SK-N-SH (cell line): ENCODE data around the gene ATP2A1. TPM values are rescaled to one million over a fixed set of nuclear protein-coding genes. Genes with fewer than 3 reads are reported as not detected.

ENCODE experiments used
- CTCF ChIA-PET: fragments of 300-600, 350-600 bp; formaldehyde crosslinking; extraction: SDS; loops from one replicate; lab custom pipeline; 2021; lab: Yijun Ruan, JAX
- POLR2A ChIA-PET: fragments of 350-600 bp; sonication (Branson Sonifier 250); formaldehyde crosslinking; extraction: SDS; loops from one replicate; lab custom pipeline; 2020; ENCODE audit warnings: antibody characterized with exemption, inconsistent platforms; lab: Yijun Ruan, JAX
- DNase-seq: peaks from one replicate; pipeline ENCODE4 v3.0.0; 2012
- H2AFZ ChIP-seq: fragments of 200-600 bp; sonication (generic); 2 replicates; pipeline ENCODE4 v1.8.1; 2016; ENCODE audit warnings: antibody characterized with exemption, mild to moderate bottlenecking, low read depth
- H3F3A ChIP-seq: fragments of 200-600 bp; sonication (generic); replicated peaks from 2 replicates; pipeline ENCODE3; 2016; ENCODE audit warnings: antibody characterized with exemption, mild to moderate bottlenecking; ENCODE audit not compliant: insufficient read depth
- H3K27ac ChIP-seq, 2 experiments: fragments of 200-500 bp in 1 of 2; fragments of 200-600 bp in 1 of 2; sonication (Bioruptor generic) in 1 of 2; sonication (generic), shearing (Covaris generic) in 1 of 2; 2 replicates each; pipeline versions ENCODE4 v1.5.1 to v1.6.1; 2014 to 2016; ENCODE audit warnings: low read depth in 2 of 2, inconsistent platforms in 1 of 2, low read length in 1 of 2, mild to moderate bottlenecking in 1 of 2, mixed read lengths in 1 of 2
- H3K27me3 ChIP-seq: fragments of 200-600 bp; sonication (generic), shearing (Covaris generic); 2 replicates; pipeline ENCODE4 v1.6.1; 2016; ENCODE audit warnings: mixed run types; ENCODE audit not compliant: insufficient read depth
- H3K36me3 ChIP-seq, 2 experiments: fragments of 200-500 bp in 1 of 2; fragments of 200-600 bp in 1 of 2; sonication (Bioruptor generic) in 1 of 2; sonication (generic) in 1 of 2; replicated peaks in 1 of 2; 2 replicates each; pipeline versions ENCODE3 to v1.5.1; 2014 to 2016; ENCODE audit warnings: low read length in 1 of 2, mild to moderate bottlenecking in 1 of 2; ENCODE audit not compliant: insufficient read depth in 2 of 2, control insufficient read depth in 1 of 2
- H3K4me1 ChIP-seq, 2 experiments: fragments of 200-500 bp in 1 of 2; fragments of 200-600 bp in 1 of 2; sonication (Bioruptor generic) in 1 of 2; sonication (generic), shearing (Covaris generic) in 1 of 2; 2 replicates each; pipeline versions ENCODE4 v1.5.1 to v1.6.1; 2014 to 2016; ENCODE audit warnings: low read depth in 1 of 2, low read length in 1 of 2, mixed run types in 1 of 2; ENCODE audit not compliant: insufficient read depth in 2 of 2, control insufficient read depth in 1 of 2
- H3K4me2 ChIP-seq: fragments of 200-600 bp; sonication (generic), shearing (Covaris generic); 2 replicates; pipeline ENCODE4 v1.6.1; 2017; ENCODE audit warnings: mixed run types
- H3K4me3 ChIP-seq, 2 experiments: fragments of 200-500 bp in 1 of 2; fragments of 200-600 bp in 1 of 2; sonication (Bioruptor generic) in 1 of 2; sonication (generic), shearing (Covaris generic) in 1 of 2; 2 replicates each; pipeline versions ENCODE4 v1.5.1 to v1.8.1; 2014 to 2016; ENCODE audit warnings: low read depth in 2 of 2, inconsistent platforms in 1 of 2, low read length in 1 of 2, mild to moderate bottlenecking in 1 of 2, mixed read lengths in 1 of 2, moderate library complexity in 1 of 2
- H3K79me2 ChIP-seq: fragments of 200-600 bp; sonication (generic); 2 replicates; pipeline ENCODE4 v1.8.1; 2017; ENCODE audit warnings: mild to moderate bottlenecking; ENCODE audit not compliant: insufficient read depth
- H3K9ac ChIP-seq: fragments of 200-600 bp; sonication (generic); 2 replicates; pipeline ENCODE4 v1.6.1; 2017; ENCODE audit warnings: mixed run types
- H3K9me2 ChIP-seq: fragments of 200-600 bp; sonication (generic); 2 replicates; pipeline ENCODE4 v1.6.1; 2017; ENCODE audit warnings: mixed run types
- H3K9me3 ChIP-seq: fragments of 200-600 bp; sonication (generic); 2 replicates; pipeline ENCODE4 v1.6.1; 2017; ENCODE audit warnings: mixed run types, mild to moderate bottlenecking, moderate library complexity
- H4K20me1 ChIP-seq: fragments of 200-600 bp; sonication (generic); 2 replicates; pipeline ENCODE4 v1.6.1; 2017; ENCODE audit warnings: mild to moderate bottlenecking, mixed run types; ENCODE audit not compliant: insufficient read depth
- CHD2 ChIP-seq: fragments of 150-350 bp; IDR thresholded peaks from 2 replicates; pipeline ENCODE4 v1.6.1; 2018; ENCODE audit warnings: low read length; ENCODE audit not compliant: partially characterized antibody
- ELF1 ChIP-seq: IDR thresholded peaks from 2 replicates; pipeline ENCODE4 v1.4.0; 2012
- EP300 ChIP-seq, 2 experiments: IDR thresholded peaks; 2 replicates each; pipeline versions ENCODE4 v1.4.0 to v1.6.1; 2012; ENCODE audit warnings: borderline replicate concordance in 1 of 2, low read depth in 1 of 2, low read length in 1 of 2
- FOXJ3 ChIP-seq: sonication (generic); formaldehyde crosslinking; IDR thresholded peaks from 2 replicates; pipeline ENCODE4 v1.5.1; 2020; ENCODE audit warnings: mild to moderate bottlenecking, missing genetic modification reagents
- FOXM1 ChIP-seq: IDR thresholded peaks from 2 replicates; pipeline ENCODE4 v1.4.0; 2012; ENCODE audit warnings: low read depth, mild to moderate bottlenecking
- GABPA ChIP-seq: IDR thresholded peaks from 2 replicates; pipeline ENCODE4 v1.4.0; 2012; ENCODE audit warnings: low read depth, mild to moderate bottlenecking
- JUND ChIP-seq: IDR thresholded peaks from 2 replicates; pipeline ENCODE4 v1.4.0; 2012
- MEF2A ChIP-seq: IDR thresholded peaks from 2 replicates; pipeline ENCODE4 v1.4.0; 2012; ENCODE audit warnings: low read depth, borderline replicate concordance
- MXI1 ChIP-seq: IDR thresholded peaks from 2 replicates; pipeline ENCODE4 v1.6.1; 2012; ENCODE audit warnings: mild to moderate bottlenecking, low read depth, low read length, improper control_type of control experiment
- NFIC ChIP-seq: IDR thresholded peaks from 2 replicates; pipeline ENCODE4 v1.4.0; 2012; ENCODE audit warnings: borderline replicate concordance
- NRF1 ChIP-seq: IDR thresholded peaks from 2 replicates; pipeline ENCODE4 v1.6.1; 2012; ENCODE audit warnings: low read depth, mild to moderate bottlenecking, low read length
- RAD21 ChIP-seq: IDR thresholded peaks from 2 replicates; pipeline ENCODE4 v1.6.1; 2012; ENCODE audit warnings: mild to moderate bottlenecking, low read length
- SMC3 ChIP-seq: IDR thresholded peaks from 2 replicates; pipeline ENCODE4 v1.6.1; 2012; ENCODE audit warnings: low read depth, low read length, improper control_type of control experiment
- TAF1 ChIP-seq: IDR thresholded peaks from 2 replicates; pipeline ENCODE4 v1.6.1; 2012; ENCODE audit warnings: low read depth, mild to moderate bottlenecking, low read length, moderate library complexity, borderline replicate concordance
- TCF12 ChIP-seq: IDR thresholded peaks from 2 replicates; pipeline ENCODE4 v1.4.0; 2012
- TEAD4 ChIP-seq: IDR thresholded peaks from 2 replicates; pipeline ENCODE4 v1.4.0; 2012; ENCODE audit warnings: mild to moderate bottlenecking, borderline replicate concordance; ENCODE audit not compliant: insufficient read depth
- WGBS: methylation state at CpG from one replicate; pipeline ENCODE4 v1.1.6; 2017; ENCODE audit warnings: low lambda C conversion rate; 5-methylcytosine and 5-hydroxymethylcytosine counted together
- polyA plus RNA-seq, 3 experiments: library from polyadenylated mRNA; depleted of rRNA; stranded (reverse); fragments of >200 nt; gene quantifications; 2 replicates each; pipeline ENCODE4 v1.2.3, GENCODE V29; 2012
- TF ChIP-seq, protein P1 (sequence below): fragments of 200-600 bp; sonication (generic); IDR thresholded peaks from 2 replicates; pipeline ENCODE4 v1.6.1; 2017; ENCODE audit warnings: antibody characterized with exemption, mild to moderate bottlenecking, moderate library complexity
- TF ChIP-seq, protein P2 (sequence below): IDR thresholded peaks from 2 replicates; pipeline ENCODE4 v1.4.0; 2012; ENCODE audit warnings: low read depth

The ATP2A1 gene
- polyA plus RNA-seq (2012; rRNA removed): 3.0 and 3.3 TPM in 2 replicates
- polyA plus RNA-seq (2012; cell fraction: cytosol; rRNA removed): 0.93 and 1.2 TPM in 2 replicates
- 23.5 and 27.2 TPM in 2 replicates for polyA plus RNA-seq (2012; cell fraction: nucleus; rRNA removed)

DNA sequence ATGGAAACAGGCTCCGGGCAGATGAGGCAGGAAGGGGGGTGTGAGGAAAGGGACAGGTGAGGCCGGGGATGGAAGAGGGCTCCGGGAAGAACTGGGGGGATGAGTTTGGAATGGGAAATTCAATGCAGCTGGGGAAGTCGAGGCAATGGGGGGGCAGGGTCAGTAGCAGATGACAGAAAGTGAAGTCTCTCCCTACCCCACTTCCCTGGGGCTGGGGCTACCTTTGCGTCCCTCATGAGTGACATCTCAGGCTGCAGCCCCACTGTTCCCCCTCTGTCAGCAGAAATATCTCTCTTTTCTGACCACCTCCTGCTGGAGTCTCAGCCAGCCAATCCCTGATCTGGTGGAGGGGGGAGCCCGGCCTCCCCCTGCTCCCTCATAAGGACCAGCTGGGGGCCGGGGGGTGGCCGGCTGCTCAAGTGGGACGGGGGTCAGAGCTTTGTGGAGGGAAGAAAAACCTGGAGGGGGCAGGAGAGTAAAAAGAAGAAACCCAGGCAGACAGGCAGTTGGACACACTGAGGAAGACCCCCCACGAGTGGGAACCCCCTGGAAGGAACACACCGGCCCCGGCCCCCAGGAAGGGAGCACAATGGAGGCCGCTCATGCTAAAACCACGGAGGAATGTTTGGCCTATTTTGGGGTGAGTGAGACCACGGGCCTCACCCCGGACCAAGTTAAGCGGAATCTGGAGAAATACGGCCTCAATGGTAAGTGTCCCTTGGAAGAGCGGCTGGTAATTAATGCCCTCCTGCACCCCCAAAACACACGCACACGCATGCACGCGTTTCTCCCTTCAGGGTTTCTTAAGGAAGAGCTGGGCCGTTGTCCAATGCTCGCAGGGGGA, at the start of gene ATP2A1:
Gene ATP2A1, plus strand, starts transcription at position 406 of the 844 bp plus-strand sequence. Its CDS starts 184 bp downstream, at position 590.
- Histone ChIP-seq H3K9ac (peak within 1 kb of the TSS; percentile 79), H3K4me1 (peaks cover 0 to 14% of the 10 kb centered on the region in 2 experiments; a peak in 1 of 4 replicates), H4K20me1 (no peaks in the 10 kb centered on the region), H3F3A (peaks cover 4% of the 10 kb centered on the region), H3K4me3 (peak within 1 kb of the TSS; percentile 77 to 95), H2AFZ (peak within 1 kb of the TSS; percentile 90), H3K27ac (peak within 1 kb of the TSS; percentile 24 to 78; a peak in 2 of 4 replicates), H3K9me2 (no peaks in the 10 kb centered on the region), H3K27me3 (no peaks in the 10 kb centered on the region), H3K79me2 (no peaks in the 10 kb centered on the region), H3K9me3 (no peaks in the 10 kb centered on the region), H3K4me2 (peak within 1 kb of the TSS; percentile 95), H3K36me3 (peaks cover 0 to 15% of the 10 kb centered on the region in 2 experiments)
- DNase-seq: no peak
- ChIA-PET POLR2A (interaction anchor here (1.1 to 1.9 kb wide), 4 partner anchors 12 to 55 kb away, joined by 3 to 7 read pairs (median 4); no protein-coding TSS in a partner anchor), CTCF (interaction anchor here (0.8 to 2.1 kb wide), 2 partner anchors 41 to 67 kb away, joined by 3 to 9 read pairs; no protein-coding TSS in a partner anchor)
- 75% methylated on average over 24 of the region's 25 CpGs for WGBS
- TF ChIP-seq, protein P1, sequence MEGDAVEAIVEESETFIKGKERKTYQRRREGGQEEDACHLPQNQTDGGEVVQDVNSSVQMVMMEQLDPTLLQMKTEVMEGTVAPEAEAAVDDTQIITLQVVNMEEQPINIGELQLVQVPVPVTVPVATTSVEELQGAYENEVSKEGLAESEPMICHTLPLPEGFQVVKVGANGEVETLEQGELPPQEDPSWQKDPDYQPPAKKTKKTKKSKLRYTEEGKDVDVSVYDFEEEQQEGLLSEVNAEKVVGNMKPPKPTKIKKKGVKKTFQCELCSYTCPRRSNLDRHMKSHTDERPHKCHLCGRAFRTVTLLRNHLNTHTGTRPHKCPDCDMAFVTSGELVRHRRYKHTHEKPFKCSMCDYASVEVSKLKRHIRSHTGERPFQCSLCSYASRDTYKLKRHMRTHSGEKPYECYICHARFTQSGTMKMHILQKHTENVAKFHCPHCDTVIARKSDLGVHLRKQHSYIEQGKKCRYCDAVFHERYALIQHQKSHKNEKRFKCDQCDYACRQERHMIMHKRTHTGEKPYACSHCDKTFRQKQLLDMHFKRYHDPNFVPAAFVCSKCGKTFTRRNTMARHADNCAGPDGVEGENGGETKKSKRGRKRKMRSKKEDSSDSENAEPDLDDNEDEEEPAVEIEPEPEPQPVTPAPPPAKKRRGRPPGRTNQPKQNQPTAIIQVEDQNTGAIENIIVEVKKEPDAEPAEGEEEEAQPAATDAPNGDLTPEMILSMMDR: no peak
- TF ChIP-seq TCF12 (no peak), MEF2A (no peak), MXI1 (no peak), SMC3 (no peak), TAF1 (no peak), GABPA (no peak), JUND (no peak), RAD21 (no peak), CHD2 (no peak), EP300 (IDR thresholded peaks at IDR 0.05; ENCODE audit: borderline replicate concordance in 1 of 2, low read depth in 1 of 2, low read length in 1 of 2) (no peak), FOXM1 (no peak), FOXJ3 (CRISPR knock-in tag) (no peak), NRF1 (no peak), TEAD4 (no peak), ELF1 (no peak), NFIC (no peak)
- TF ChIP-seq, protein P2, sequence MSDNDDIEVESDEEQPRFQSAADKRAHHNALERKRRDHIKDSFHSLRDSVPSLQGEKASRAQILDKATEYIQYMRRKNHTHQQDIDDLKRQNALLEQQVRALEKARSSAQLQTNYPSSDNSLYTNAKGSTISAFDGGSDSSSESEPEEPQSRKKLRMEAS: no peak
